HG03342 (cell line): Measurements from ENCODE around the gene CACNA1G.

Source experiments
- ATAC-seq: cut with Tn5 transposase; IDR thresholded peaks from one replicate; pipeline ENCODE4 v1.9.1; 2021; ENCODE audit warnings: mild to moderate bottlenecking, moderate library complexity; ENCODE audit not compliant: unreplicated experiment

The CACNA1G gene

GRCh38 chr17:50665838-50666237 lies 105.3 kb downstream of the CACNA1G start:
- ATAC-seq = no peak

- ATAC-seq = no peak
These were observed 105.8 kb downstream of the CACNA1G start for GRCh38 chr17:50666316-50666715.

- ATAC-seq = no peak
These were observed 106.9 kb downstream of the CACNA1G start for GRCh38 chr17:50667259-50668024.

GRCh38 chr17:50668025-50668837 lies 107.7 kb downstream of the CACNA1G start:
- ATAC-seq = no peak

- ATAC-seq = no peak
These were observed 108.5 kb downstream of the CACNA1G start for GRCh38 chr17:50668838-50669581.

GRCh38 chr17:50672071-50672470 lies 111.6 kb downstream of the CACNA1G start:
- no peak for ATAC-seq

GRCh38 chr17:50672831-50673551 lies 112.5 kb downstream of the CACNA1G start:
- no peak for ATAC-seq

GRCh38 chr17:50675190-50675589 lies 114.7 kb downstream of the CACNA1G start:
- ATAC-seq = no peak

GRCh38 chr17:50675627-50676026 lies 115.1 kb downstream of the CACNA1G start:
- ATAC-seq = no peak

- ATAC-seq = no peak
These were observed 115.8 kb downstream of the CACNA1G start for GRCh38 chr17:50676065-50676975.
